GM18907 (cell line): Measurements from ENCODE around the gene LONP2.
"Not testable (repeated sequence)": the region's sequence is repeated elsewhere in the genome, so short reads cannot be mapped to it uniquely, and the experiment has no call there.

Source experiments
- ATAC-seq: cut with Tn5 transposase; IDR thresholded peaks from one replicate; pipeline ENCODE4 v1.9.1; 2021; ENCODE audit warnings: mild to moderate bottlenecking, moderate library complexity; ENCODE audit not compliant: unreplicated experiment

Gene LONP2

GRCh38 chr16:48385253-48386150 lies 141.4 kb downstream of the LONP2 start, which contains the start of gene SIAH1:
Gene SIAH1, minus strand, starts transcription at chr16:48385413. Its CDS starts 22,985 bp downstream, at chr16:48362428.
- ATAC-seq, result peak; percentile 70

- ATAC-seq, result no peak
Measured at GRCh38 chr16:48386559-48387312, 142.6 kb downstream of the LONP2 start.

- no peak for ATAC-seq
Measured at GRCh38 chr16:48392407-48392806, 148.3 kb downstream of the LONP2 start.

GRCh38 chr16:48393485-48394354 lies 149.6 kb downstream of the LONP2 start:
- ATAC-seq, result no peak

- ATAC-seq, result no peak
Measured at GRCh38 chr16:48394355-48394703, 150.2 kb downstream of the LONP2 start.

GRCh38 chr16:48395375-48395774 lies 151.3 kb downstream of the LONP2 start:
- no peak for ATAC-seq

- ATAC-seq, result not testable (repeated sequence)
Measured at GRCh38 chr16:48402547-48402946, 158.4 kb downstream of the LONP2 start.

GRCh38 chr16:48405153-48405552 lies 161.1 kb downstream of the LONP2 start:
- no peak for ATAC-seq

GRCh38 chr16:48405907-48406306 lies 161.8 kb downstream of the LONP2 start:
- ATAC-seq, result no peak
